GM20431 (cell line): ENCODE results near the gene OR2V2.

Source experiments
- in situ Hi-C: fragments of 300-500 bp; cut with MseI, MboI; formaldehyde crosslinking; loops from one replicate; pipeline ENCODE4 v1.15.0; 2020; ENCODE audit warnings: low sequenced_read_pairs; ENCODE audit not compliant: unreplicated experiment

OR2V2 gene

DNA sequence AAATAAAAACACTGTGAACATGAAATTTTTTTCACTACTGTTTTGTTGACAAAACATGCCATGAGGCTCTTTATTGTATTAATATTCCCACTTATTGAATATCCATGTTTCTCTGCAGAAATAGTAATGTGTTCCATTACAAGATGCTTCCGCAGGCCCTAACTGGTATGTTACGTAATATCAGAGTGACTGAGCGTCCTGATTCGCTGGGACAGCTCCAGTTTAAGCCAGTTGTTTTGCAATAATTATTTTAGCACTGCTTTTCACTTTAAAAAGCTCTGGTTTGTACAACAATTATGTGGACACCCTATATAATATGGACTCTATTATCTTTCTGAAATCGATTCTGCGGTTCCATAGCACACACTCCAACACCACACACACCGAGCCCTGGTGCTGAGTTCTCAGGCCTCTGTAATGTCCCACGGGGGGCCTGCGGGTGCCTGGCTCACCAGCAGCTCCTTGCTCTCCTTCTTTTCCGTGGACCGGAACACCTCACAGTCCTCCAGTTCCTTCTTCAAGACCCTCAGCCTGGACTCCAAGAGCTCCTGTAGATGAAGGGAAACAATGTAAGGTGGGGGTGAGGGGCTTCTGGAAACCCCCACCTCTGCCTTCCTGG is 55.8 kb downstream of the OR2V2 start:
- in situ Hi-C loops: no loop called here

DNA sequence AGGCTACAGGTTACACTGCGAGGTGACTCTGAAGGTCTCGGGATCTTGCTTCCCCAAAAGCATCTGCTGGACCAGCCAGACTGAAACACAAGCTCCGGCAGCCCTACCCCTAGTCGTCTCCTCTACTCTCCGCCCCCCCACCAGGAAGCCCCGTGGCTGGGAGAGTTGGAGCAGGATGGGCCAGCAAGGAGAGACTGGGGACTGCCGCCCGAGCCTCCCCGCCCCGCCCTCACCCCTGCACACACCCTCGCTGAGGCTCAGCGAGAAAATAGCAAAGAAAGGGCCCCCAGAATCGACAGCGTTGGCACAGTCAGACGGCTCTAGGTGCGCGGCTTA is 56.4 kb downstream of the OR2V2 start:
- in situ Hi-C loops: no loop called here

DNA sequence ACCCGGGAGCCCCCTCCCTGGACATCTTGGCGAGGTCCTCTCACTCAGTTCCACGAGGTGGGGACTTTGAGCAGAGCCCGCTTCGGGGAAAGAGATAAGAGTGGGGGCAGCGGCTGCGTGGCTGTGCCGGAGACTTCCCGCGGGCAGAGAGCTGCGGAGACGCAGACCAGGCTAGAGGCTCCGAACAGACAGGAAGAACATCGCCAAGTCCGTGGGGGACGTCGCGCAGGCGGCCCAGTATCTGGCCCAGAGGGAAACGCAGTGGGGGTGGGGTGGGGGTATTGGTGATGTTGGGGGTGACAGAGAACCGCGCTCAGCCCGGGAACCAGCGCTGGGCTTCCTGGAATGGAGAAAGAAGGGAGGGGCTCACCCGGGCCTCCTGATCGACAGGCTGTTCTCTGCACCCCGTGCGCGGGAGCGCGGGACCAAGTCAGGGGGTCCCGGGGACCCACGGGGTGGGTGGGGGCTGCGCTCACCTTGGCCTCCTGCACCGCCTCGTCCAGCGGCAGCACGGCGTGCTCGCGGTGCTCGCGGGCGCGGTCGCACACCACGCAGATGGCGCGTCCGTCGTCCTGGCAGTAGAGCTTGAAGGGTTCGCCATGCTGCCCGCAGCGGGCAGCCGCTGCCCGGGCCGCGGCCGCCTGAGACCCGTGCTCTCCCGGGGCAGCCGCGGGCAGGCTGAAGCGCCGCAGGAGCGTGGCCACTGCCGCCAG is 56.9 kb downstream of the OR2V2 start:
- in situ Hi-C loops: no loop called here

DNA sequence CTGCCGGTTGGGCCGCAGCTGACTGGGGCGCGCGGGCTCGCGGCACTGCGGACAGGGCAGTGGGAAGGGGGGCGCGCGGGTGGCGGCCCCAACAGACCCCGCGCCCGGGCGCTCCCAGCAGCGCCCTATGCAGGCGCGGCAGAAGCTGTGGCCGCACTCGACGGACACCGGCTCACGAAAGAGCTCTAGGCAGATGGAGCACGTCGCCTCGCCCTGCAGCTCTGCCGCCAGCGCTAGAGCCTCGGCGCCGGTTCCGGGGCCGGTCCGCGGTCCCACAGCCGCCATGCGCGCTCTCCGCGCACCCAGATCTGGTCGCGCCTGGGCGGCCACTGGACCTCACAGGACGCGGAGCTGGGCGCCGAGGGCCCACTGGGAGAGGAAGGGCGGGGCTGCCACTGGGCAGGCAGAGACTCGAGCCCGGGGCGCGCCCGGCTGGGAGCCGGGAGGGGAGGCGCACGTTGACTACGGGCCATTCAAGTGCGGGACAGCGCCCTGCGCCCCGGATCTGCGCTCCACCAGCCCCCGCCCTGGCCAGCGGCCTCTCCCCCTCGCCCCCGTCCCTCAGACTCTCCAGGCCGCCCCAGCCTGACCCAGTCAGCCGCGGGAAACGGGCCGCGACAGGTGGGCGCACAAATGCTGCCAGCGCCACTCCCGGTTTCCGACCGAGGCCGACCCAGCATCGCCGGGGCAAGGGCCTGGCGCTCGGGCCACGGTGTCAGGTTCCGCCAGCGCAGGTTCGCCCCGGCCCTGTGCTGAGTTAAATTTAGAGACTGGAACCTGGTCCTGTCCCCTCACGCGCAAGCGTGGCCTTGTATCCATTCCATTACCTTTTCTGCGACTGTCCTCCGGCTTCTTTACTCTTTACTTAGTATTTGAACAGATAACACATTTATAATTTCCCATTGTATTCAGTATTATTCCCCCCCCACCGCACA is 57.7 kb downstream of the OR2V2 start, which contains the start of gene TRIM7:
TRIM7 (minus strand) TSS at position 371 of the 935 bp plus-strand sequence; CDS start at position 285, 86 bp downstream.
- in situ Hi-C loops: no loop called here

DNA sequence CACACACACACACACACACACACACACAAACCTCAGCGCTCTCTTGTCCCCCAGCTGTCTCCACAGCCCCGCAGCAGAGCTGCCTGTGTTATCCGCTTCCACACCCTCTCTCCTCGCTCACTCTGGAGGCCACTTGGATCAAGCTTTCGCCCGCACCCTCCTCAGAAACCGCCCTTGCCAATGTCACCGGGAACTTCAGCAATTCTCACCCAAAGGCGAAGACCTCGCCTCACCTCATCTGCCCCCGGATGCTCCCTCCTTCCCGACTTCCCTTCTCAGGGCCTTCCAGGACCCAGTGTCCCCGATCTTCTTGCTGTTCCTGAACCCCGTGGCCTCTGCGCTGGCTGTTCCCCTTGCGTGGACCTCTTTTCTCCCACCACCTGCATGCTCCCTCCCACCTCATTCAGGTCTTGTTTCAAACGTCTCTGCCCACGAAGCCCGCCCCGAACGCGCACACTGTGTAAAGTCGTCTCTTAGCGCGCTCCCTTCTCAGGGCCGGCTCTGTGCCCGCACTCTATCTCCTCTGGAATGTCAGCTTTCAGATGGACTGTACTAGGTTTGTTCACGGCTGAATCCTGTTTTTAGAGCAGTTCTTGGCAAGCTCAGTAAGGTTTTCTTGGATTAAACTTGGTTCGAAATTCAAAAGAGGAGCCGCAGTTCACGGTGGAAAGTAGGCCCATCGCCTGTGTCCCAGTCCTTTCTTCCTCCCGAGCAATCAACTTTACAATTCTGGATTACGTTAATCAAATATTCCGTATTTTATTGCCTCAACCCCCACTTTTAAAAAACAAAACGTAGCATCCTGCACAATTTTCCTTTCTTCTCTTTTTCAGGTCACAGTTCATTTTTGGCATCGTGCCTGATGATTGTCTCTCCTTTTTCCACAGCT is 58.6 kb downstream of the OR2V2 start:
- in situ Hi-C loops: no loop called here

DNA sequence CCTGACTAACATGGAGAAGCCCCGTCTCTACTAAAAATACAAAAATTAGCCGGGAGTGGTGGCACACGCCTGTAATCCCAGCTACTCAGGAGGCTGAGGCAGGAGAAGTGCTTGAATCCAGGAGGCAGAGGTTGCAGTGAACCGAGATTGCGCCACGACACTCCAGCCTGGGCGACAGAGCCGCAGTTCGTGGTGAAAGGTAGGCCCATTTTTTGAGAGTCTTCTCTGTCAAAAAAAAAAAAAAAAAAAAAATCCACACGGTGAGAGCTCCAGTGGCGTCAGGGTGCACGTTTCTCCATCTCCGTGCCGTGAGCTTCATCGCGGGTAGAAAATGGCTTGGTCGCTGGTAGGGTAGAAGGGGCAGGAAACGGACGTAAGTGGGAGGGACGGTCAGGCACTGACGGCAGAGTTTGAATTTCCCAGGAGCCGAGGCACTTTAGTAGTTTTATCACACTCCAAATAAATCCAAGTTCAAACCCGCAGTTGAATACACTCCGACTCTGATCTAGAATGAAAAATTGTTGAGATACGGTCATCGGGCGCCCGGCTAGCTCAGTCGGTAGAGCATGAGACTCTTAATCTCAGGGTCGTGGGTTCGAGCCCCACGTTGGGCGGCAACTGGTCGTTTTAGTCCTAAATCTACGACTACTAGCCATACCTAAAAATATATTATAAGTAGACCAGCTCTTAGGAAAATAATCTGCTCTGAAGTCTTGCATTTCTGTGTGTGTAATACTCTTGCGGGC is 60.0 kb downstream of the OR2V2 start:
- in situ Hi-C loops: no loop called here

DNA sequence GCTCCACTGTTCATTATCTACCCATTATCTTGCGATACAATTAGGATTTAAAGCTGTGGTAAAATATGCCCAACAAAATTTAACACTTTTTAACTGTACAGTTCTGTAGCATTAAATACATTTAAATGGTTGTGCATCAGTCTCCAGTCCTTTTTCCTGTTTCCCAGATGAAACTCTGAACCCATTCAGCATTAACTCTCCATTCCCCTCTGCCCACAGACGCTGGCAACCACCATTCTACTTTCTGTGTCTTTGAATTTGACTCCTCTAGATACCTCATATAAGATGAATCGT is 60.5 kb downstream of the OR2V2 start:
- in situ Hi-C loops: no loop called here
